Gastroesophageal sphincter (tissue), 4 donors: ENCODE results near the gene SYTL4. TPM values are rescaled to one million over a fixed set of nuclear protein-coding genes. Genes with fewer than 3 reads are reported as not detected.
A peak's percentile ranks its signal among the peaks of the same experiment; 100 is the strongest.
"Not testable (repeated sequence)": the region's sequence is repeated elsewhere in the genome, so short reads cannot be mapped to it uniquely, and the experiment has no call there.

ENCODE experiments used
- ATAC-seq: fragments of 150-250 bp; one replicate; pipeline ENCODE4 v1.9.1; 2016; ENCODE audit warnings: mild to moderate bottlenecking, moderate library complexity
- H3K27ac ChIP-seq, 4 donors: fragments of 200-600 bp; sonication (generic) in 3 of 4; 1 replicate in 3 of 4; 2 replicates in 1 of 4; pipeline ENCODE4 v1.5.1; 2016 to 2019
- H3K27me3 ChIP-seq: fragments of 200-600 bp; sonication (generic); one replicate; pipeline ENCODE4 v1.5.1; 2019
- H3K36me3 ChIP-seq, 2 donors: fragments of 200-600 bp; sonication (generic); one replicate each; pipeline ENCODE4 v1.5.1; 2019; ENCODE audit warnings: control low read depth in 1 of 2
- H3K4me1 ChIP-seq, 3 donors: fragments of 200-600 bp; sonication (generic); 1 replicate in 2 of 3; 2 replicates in 1 of 3; pipeline ENCODE4 v1.5.1; 2016 to 2019; ENCODE audit warnings: control low read depth in 2 of 3
- H3K4me3 ChIP-seq, 2 donors: fragments of 200-600 bp; sonication (generic); one replicate each; pipeline ENCODE4 v1.5.1; 2019; ENCODE audit warnings: mild to moderate bottlenecking in 1 of 2, moderate library complexity in 1 of 2
- H3K9me3 ChIP-seq, 3 donors: fragments of 200-600 bp; sonication (generic); one replicate each; pipeline ENCODE4 v1.5.1; 2017 to 2019; ENCODE audit warnings: control low read depth in 2 of 3
- EP300 ChIP-seq: sonication (generic); formaldehyde crosslinking; IDR thresholded peaks from one replicate; pipeline ENCODE4 v1.6.1; 2017; ENCODE audit warnings: antibody characterized with exemption, mild to moderate bottlenecking
- POLR2A ChIP-seq, 2 donors: fragments of 450-650 bp; IDR thresholded peaks; one replicate each; pipeline ENCODE4 v1.6.1; 2017; ENCODE audit warnings: antibody characterized with exemption in 2 of 2, mild to moderate bottlenecking in 2 of 2, moderate library complexity in 1 of 2
- POLR2AphosphoS5 ChIP-seq: sonication (generic); formaldehyde crosslinking; IDR thresholded peaks from one replicate; pipeline ENCODE4 v1.6.1; 2017; ENCODE audit warnings: antibody characterized with exemption
- WGBS, 2 donors: methylation state at CpG; one replicate each; pipeline ENCODE4 v1.1.5; 2018; ENCODE audit warnings: low coverage in 1 of 2; 5-methylcytosine and 5-hydroxymethylcytosine counted together
- total RNA-seq, 4 donors: library from RNA; depleted of rRNA; stranded (reverse); fragments of >200 nt; gene quantifications; one replicate each; pipeline ENCODE4 v1.1.0, GENCODE V29; 2016
- TF ChIP-seq, protein P1 (sequence below), 4 experiments: fragments of 200-600 bp in 2 of 4; fragments of 450-650 bp in 2 of 4; sonication (generic) in 1 of 4; IDR thresholded peaks; one replicate each; pipeline ENCODE4 v1.5.1; 2017 to 2019; ENCODE audit warnings: antibody characterized with exemption in 4 of 4, mild to moderate bottlenecking in 2 of 4, moderate library complexity in 2 of 4

The SYTL4 gene
- 10 to 100 TPM; 18.6 to 33.6 (median 26.7) TPM for total RNA-seq

DNA sequence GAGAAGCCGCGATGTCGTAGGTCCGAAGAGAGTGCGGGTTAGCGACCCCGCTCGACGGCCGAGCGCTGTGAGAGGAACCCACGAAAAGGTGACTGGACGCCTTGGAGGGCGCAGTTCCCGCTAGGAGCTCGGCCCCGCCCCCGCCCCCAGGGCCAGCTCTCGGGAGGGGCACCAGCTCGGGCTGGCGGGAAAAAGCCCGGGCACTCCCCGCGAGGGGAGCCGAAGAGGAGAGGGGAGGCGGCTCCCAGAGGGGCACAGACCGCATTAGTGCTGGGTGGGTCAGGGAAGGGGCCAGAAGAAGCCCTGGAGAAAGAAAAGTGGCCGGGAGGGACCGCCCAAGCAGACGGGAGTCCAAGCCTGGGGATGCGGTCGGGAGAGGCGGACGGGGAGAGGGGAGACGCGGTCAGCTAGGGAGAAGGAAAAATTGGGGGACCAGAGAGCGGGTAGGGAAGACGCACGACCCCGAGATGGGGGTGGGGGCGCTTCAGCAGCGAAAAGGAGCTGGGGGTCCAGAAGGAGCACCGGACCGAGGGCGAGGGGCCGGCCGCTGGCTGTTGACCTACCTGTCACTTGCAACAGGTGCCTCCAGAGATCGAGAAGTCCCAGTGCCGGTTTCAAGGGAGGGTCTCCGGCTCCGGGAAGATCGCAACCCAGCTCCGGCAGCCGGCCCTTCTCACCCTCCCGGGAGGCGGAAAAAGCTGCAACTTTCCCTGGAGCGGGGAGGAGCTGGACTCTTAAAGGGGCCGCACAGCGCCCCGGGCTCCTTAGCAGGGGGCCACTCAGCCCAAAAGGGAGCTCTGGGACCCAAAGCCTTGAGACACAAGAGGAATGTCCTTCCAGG, at the start of gene SYTL4:
Gene SYTL4 (minus strand): TSS at position 681 of the 841 bp plus-strand sequence. CDS start 30,084 bp downstream, outside the sequence.
- H3K9me3 ChIP-seq: no peaks in the 10 kb centered on the region
- WGBS, 2 donors: 4% methylated on average over 14 of the region's 60 CpGs; no CpG with 5 or more reads in 1 of the 2 donors

GRCh38 chrX:100769439-100769838, 37.5 kb upstream of the SYTL4 start:
- not testable (repeated sequence) for H3K36me3 ChIP-seq, H3K27me3 ChIP-seq, ATAC-seq, H3K27ac ChIP-seq, H3K9me3 ChIP-seq, H3K4me1 ChIP-seq, H3K4me3 ChIP-seq
- WGBS, 2 donors: 71 to 77% methylated on average over 1 to 5 of the region's 6 CpGs

More for the DNA sequence above, at the start of gene SYTL4:
- TF ChIP-seq, protein P1, sequence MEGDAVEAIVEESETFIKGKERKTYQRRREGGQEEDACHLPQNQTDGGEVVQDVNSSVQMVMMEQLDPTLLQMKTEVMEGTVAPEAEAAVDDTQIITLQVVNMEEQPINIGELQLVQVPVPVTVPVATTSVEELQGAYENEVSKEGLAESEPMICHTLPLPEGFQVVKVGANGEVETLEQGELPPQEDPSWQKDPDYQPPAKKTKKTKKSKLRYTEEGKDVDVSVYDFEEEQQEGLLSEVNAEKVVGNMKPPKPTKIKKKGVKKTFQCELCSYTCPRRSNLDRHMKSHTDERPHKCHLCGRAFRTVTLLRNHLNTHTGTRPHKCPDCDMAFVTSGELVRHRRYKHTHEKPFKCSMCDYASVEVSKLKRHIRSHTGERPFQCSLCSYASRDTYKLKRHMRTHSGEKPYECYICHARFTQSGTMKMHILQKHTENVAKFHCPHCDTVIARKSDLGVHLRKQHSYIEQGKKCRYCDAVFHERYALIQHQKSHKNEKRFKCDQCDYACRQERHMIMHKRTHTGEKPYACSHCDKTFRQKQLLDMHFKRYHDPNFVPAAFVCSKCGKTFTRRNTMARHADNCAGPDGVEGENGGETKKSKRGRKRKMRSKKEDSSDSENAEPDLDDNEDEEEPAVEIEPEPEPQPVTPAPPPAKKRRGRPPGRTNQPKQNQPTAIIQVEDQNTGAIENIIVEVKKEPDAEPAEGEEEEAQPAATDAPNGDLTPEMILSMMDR (IDR thresholded peaks at IDR 0.05): peak in 1 of 4 experiments; percentile 21
- TF ChIP-seq POLR2AphosphoS5: peak; percentile 35
- TF ChIP-seq POLR2A (IDR thresholded peaks at IDR 0.05): peak in 1 of 2 donors; percentile 16
- TF ChIP-seq EP300: no peak
- peak within 1 kb of the TSS; percentile 76 to 92 for H3K4me3 ChIP-seq
- H3K36me3 ChIP-seq: no peaks in the 10 kb centered on the region
- ATAC-seq: peak; percentile 83
- no peaks in the 10 kb centered on the region for H3K27me3 ChIP-seq
- peak within 1 kb of the TSS; percentile 22 to 80 (median 54) for H3K27ac ChIP-seq
- peaks cover 0 to 14% (median 0%) of the 10 kb centered on the region in 3 donors for H3K4me1 ChIP-seq

- peak; percentile 66 for ATAC-seq
- Histone ChIP-seq H3K4me3 (no peak overlapping the region), H3K9me3 (no peaks in the 10 kb centered on the region), H3K27ac (no peak overlapping the region), H3K36me3 (no peaks in the 10 kb centered on the region), H3K27me3 (no peaks in the 10 kb centered on the region), H3K4me1 (no peaks in the 10 kb centered on the region)
- no peak for TF ChIP-seq EP300
- TF ChIP-seq, protein P1 (IDR thresholded peaks at IDR 0.05): peak; percentile 96 to 99 (median 98)
- WGBS, 2 donors: 0 to 13% methylated on average over 1 to 3 of the region's 7 CpGs
These were observed 36.9 kb upstream of the SYTL4 start for GRCh38 chrX:100768679-100769338.

DNA sequence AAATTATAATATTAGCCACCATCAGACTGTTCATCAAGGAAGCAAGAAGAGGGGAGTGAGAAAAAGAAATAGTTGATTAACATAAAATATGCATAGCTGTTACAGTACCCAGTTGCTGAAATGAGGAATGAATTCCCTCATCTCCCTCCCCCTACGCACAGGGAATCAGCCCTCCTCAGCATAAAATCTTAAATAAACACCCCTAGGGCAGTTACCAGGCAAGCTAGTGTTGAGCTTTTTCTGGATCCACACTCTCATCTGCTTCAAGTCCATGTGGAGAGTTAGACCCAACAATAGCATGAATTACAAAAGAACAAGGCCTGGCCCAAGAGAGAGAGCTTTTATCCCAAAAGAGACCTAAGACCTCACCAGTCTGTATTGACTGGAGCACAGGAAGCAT, 19.0 kb upstream of the SYTL4 start:
- no peak overlapping the region for H3K27ac ChIP-seq
- H3K9me3 ChIP-seq: no peaks in the 10 kb centered on the region
- no peaks in the 10 kb centered on the region for H3K27me3 ChIP-seq
- peaks cover 0 to 12% (median 0%) of the 10 kb centered on the region in 3 donors for H3K4me1 ChIP-seq
- no peak overlapping the region for H3K4me3 ChIP-seq
- H3K36me3 ChIP-seq: no peaks in the 10 kb centered on the region
- ATAC-seq: no peak
- TF ChIP-seq POLR2A (IDR thresholded peaks at IDR 0.05) (no peak), POLR2AphosphoS5 (no peak)
- TF ChIP-seq, protein P1 (IDR thresholded peaks at IDR 0.05): no peak
- 56% methylated on average over 1 of the region's 1 CpG; no CpG with 5 or more reads in 1 of the 2 donors for WGBS, 2 donors

DNA sequence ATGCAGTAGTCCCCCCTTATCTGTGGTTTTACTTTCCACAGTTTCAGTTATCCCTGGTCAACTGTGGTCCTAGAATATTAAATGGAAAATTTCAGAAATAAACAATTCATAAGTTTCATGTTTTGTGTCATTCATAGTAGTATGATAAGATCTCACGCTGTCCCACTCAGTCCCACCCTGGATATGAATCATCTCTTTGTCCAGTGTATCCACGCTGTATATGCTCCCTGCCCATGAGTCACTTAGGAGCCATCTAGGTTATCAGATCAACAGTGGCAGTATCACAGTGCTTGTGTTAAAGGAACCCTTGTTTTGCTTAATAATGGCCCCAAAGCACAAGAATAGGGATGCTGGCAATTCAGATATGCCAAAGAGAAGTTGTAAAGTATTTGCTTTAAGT, 16.2 kb upstream of the SYTL4 start:
- Histone ChIP-seq H3K27me3 (no peaks in the 10 kb centered on the region), H3K27ac (no peak overlapping the region)
- no peak for ATAC-seq

More for the DNA sequence above, 16.2 kb upstream of the SYTL4 start:
- no peaks in the 10 kb centered on the region for H3K36me3 ChIP-seq
- 75 to 83% methylated on average over 1 of the region's 2 CpGs for WGBS, 2 donors
- no peak for TF ChIP-seq EP300
- no peaks in the 10 kb centered on the region for H3K9me3 ChIP-seq
- no peak overlapping the region for H3K4me3 ChIP-seq
- H3K4me1 ChIP-seq: peaks cover 0 to 24% (median 0%) of the 10 kb centered on the region in 3 donors
